HCEC 1CT (cell line): ENCODE measurements around the gene ERICH3.

Source experiments
- DNase-seq: peaks from one replicate; pipeline ENCODE4 v3.0.0-alpha.2; 2017

The ERICH3 gene

GRCh38 chr1:74673351-74674111 lies at the start of gene ERICH3:
Gene ERICH3, minus strand, starts transcription at chr1:74673792. Its CDS starts 273 bp downstream, at chr1:74673519.
- no peak for DNase-seq

GRCh38 chr1:74717626-74718025 lies 44.0 kb upstream of the ERICH3 start:
- DNase-seq: no peak

GRCh38 chr1:74716822-74717221 lies 43.2 kb upstream of the ERICH3 start:
- DNase-seq: no peak

- no peak for DNase-seq
Observed at GRCh38 chr1:74715806-74716205, 42.2 kb upstream of the ERICH3 start.

- DNase-seq: no peak
Observed at GRCh38 chr1:74715236-74715502, 41.6 kb upstream of the ERICH3 start.

- no peak for DNase-seq
Observed at GRCh38 chr1:74714429-74715235, 41.0 kb upstream of the ERICH3 start.

GRCh38 chr1:74713849-74714248 lies 40.3 kb upstream of the ERICH3 start:
- DNase-seq: no peak

GRCh38 chr1:74712881-74713280 lies 39.3 kb upstream of the ERICH3 start:
- DNase-seq: no peak

- DNase-seq: no peak
Observed at GRCh38 chr1:74703386-74704182, 30.0 kb upstream of the ERICH3 start.

GRCh38 chr1:74699331-74699730 lies 25.7 kb upstream of the ERICH3 start:
- no peak for DNase-seq

- DNase-seq: no peak
Observed at GRCh38 chr1:74697832-74698231, 24.2 kb upstream of the ERICH3 start.

GRCh38 chr1:74693473-74693872 lies 19.9 kb upstream of the ERICH3 start:
- DNase-seq: no peak

- DNase-seq: no peak
Observed at GRCh38 chr1:74690909-74691308, 17.3 kb upstream of the ERICH3 start.

- no peak for DNase-seq
Observed at GRCh38 chr1:74690364-74690696, 16.7 kb upstream of the ERICH3 start.

- DNase-seq: peak; percentile 43
Observed at GRCh38 chr1:74689621-74690363, 16.2 kb upstream of the ERICH3 start.

- no peak for DNase-seq
Observed at GRCh38 chr1:74686928-74687327, 13.3 kb upstream of the ERICH3 start.

- DNase-seq: no peak
Observed at GRCh38 chr1:74684301-74684700, 10.7 kb upstream of the ERICH3 start.

- DNase-seq: no peak
Observed at GRCh38 chr1:74683656-74684055, 10.1 kb upstream of the ERICH3 start.

GRCh38 chr1:74681851-74682250 lies 8.3 kb upstream of the ERICH3 start:
- no peak for DNase-seq

- no peak for DNase-seq
Observed at GRCh38 chr1:74681449-74681848, 7.9 kb upstream of the ERICH3 start.

GRCh38 chr1:74681001-74681400 lies 7.4 kb upstream of the ERICH3 start:
- DNase-seq: no peak

- DNase-seq: no peak
Observed at GRCh38 chr1:74679811-74680210, 6.2 kb upstream of the ERICH3 start.

- DNase-seq: no peak
Observed at GRCh38 chr1:74677926-74678325, 4.3 kb upstream of the ERICH3 start.
